DOHH2 (cell line): ENCODE data around the gene RAB7A.

Experiments
- CTCF ChIP-seq: fragments of 200-600 bp; sonication (generic); IDR thresholded peaks from one replicate; pipeline ENCODE4 v1.5.1; 2014; ENCODE audit warnings: antibody characterized with exemption, mild to moderate bottlenecking, low read depth, low read length; ENCODE audit not compliant: poor library complexity, severe bottlenecking
- EZH2phosphoT487 ChIP-seq: fragments of 200-600 bp; sonication (generic); IDR thresholded peaks from 2 replicates; pipeline ENCODE4 v1.6.1; 2017; ENCODE audit warnings: borderline replicate concordance, mild to moderate bottlenecking, antibody characterized with exemption, low read length, moderate library complexity, mixed read lengths

GRCh38 chr3:128783774-128784173 is 57.8 kb downstream of the RAB7A start:
- TF ChIP-seq CTCF (no peak), EZH2phosphoT487 (no peak)
